ENCODE results near the gene CLTB.
"Not testable (repeated sequence)": the region's sequence is repeated elsewhere in the genome, so short reads cannot be mapped to it uniquely, and the experiment has no call there.

CLTB gene

GRCh38 chr5:176415952-176416924 is at the start of gene CLTB:
CLTB (minus strand) TSS chr5:176416539; CDS start chr5:176416363, 176 bp downstream.
- peak; percentile 93 for DNase-seq

GRCh38 chr5:176463113-176463764 is 46.9 kb upstream of the CLTB start:
- DNase-seq = no peak

- no peak for DNase-seq
Measured at GRCh38 chr5:176461349-176461748, 45.0 kb upstream of the CLTB start.

- no peak for DNase-seq
Measured at GRCh38 chr5:176458904-176459561, 42.7 kb upstream of the CLTB start.

GRCh38 chr5:176454724-176455394 is 38.5 kb upstream of the CLTB start:
- DNase-seq = no peak

- no peak for DNase-seq
Measured at GRCh38 chr5:176450077-176450476, 33.7 kb upstream of the CLTB start.

GRCh38 chr5:176447978-176448608 is 31.8 kb upstream of the CLTB start, which contains the start of gene FAF2:
FAF2 (plus strand) TSS chr5:176448385; CDS start chr5:176448408, 23 bp downstream.
- peak; percentile 99 for DNase-seq

GRCh38 chr5:176447591-176447977 is 31.2 kb upstream of the CLTB start:
- DNase-seq = no peak

- no peak for DNase-seq
Measured at GRCh38 chr5:176446884-176447590, 30.7 kb upstream of the CLTB start.

GRCh38 chr5:176446028-176446665 is 29.8 kb upstream of the CLTB start:
- no peak for DNase-seq

GRCh38 chr5:176444742-176445141 is 28.4 kb upstream of the CLTB start:
- DNase-seq = no peak

- DNase-seq = not testable (repeated sequence)
Measured at GRCh38 chr5:176442911-176443310, 26.6 kb upstream of the CLTB start.

- DNase-seq = no peak
Measured at GRCh38 chr5:176441921-176442323, 25.6 kb upstream of the CLTB start.

- DNase-seq = no peak
Measured at GRCh38 chr5:176440927-176441706, 24.8 kb upstream of the CLTB start.

- DNase-seq = no peak
Measured at GRCh38 chr5:176438959-176439757, 22.8 kb upstream of the CLTB start.

GRCh38 chr5:176436656-176437055 is 20.3 kb upstream of the CLTB start:
- DNase-seq = no peak

- DNase-seq = no peak
Measured at GRCh38 chr5:176432707-176433106, 16.4 kb upstream of the CLTB start.

GRCh38 chr5:176429972-176430371 is 13.6 kb upstream of the CLTB start:
- no peak for DNase-seq

GRCh38 chr5:176427971-176428370 is 11.6 kb upstream of the CLTB start:
- no peak for DNase-seq

Data from femur (tissue), 1 donor.